Measurements from ENCODE around the gene FILIP1L. TPM values are rescaled to one million over a fixed set of nuclear protein-coding genes. Genes with fewer than 3 reads are reported as not detected.

The FILIP1L gene
- polyA plus RNA-seq, 3 donors: 0.13 to 0.40 (median 0.25) TPM

DNA sequence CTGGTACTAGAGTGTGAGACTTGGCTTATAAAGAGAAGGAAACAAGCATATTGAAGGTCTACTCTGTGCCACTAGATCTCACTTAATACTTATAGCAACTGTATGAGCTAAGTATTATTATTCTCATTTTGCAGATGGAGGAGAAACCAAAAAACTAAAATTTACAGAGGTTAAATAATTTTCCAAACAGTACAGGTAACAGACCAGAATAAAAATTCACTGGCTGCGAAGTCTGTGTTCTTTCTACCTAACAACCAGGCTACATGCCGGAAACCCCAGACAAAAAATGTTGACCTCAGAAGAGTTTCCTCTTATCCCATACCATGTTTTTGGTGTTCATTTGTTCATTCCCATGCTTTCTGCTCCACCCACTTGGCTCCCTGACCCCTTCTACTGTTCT, 250.0 kb downstream of the FILIP1L start:
- H3K27me3 ChIP-seq (ENCODE audit: control insufficient read depth in 2 of 2, insufficient read depth in 2 of 2, low read length in 2 of 2): no peaks in the 10 kb centered on the region
- Mint-ChIP-seq H3K27ac (peak overlapping the region in 1 of 7 donors; percentile 15), H3K4me3 (no peak overlapping the region), H3K27me3 (ENCODE audit: low read depth in 3 of 3) (no peaks in the 10 kb centered on the region), H3K4me1 (no peaks in the 10 kb centered on the region), H3K9me3 (no peaks in the 10 kb centered on the region), H3K36me3 (no peaks in the 10 kb centered on the region)
- WGBS (ENCODE audit: insufficient coverage): 100% methylated on average over 1 of the region's 2 CpGs
- no peak for DNase-seq
- H3K4me2 ChIP-seq (replicated peaks; ENCODE audit: extremely low read depth, low read length, poor library complexity, severe bottlenecking): no peak overlapping the region
- TF ChIP-seq, protein P1, sequence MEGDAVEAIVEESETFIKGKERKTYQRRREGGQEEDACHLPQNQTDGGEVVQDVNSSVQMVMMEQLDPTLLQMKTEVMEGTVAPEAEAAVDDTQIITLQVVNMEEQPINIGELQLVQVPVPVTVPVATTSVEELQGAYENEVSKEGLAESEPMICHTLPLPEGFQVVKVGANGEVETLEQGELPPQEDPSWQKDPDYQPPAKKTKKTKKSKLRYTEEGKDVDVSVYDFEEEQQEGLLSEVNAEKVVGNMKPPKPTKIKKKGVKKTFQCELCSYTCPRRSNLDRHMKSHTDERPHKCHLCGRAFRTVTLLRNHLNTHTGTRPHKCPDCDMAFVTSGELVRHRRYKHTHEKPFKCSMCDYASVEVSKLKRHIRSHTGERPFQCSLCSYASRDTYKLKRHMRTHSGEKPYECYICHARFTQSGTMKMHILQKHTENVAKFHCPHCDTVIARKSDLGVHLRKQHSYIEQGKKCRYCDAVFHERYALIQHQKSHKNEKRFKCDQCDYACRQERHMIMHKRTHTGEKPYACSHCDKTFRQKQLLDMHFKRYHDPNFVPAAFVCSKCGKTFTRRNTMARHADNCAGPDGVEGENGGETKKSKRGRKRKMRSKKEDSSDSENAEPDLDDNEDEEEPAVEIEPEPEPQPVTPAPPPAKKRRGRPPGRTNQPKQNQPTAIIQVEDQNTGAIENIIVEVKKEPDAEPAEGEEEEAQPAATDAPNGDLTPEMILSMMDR (IDR thresholded peaks at IDR 0.05): no peak
- no peaks in the 10 kb centered on the region for H3K79me2 ChIP-seq (ENCODE audit: insufficient read depth, low read length)
- no peak overlapping the region for H3K4me3 ChIP-seq (replicated peaks in 1 of 3; ENCODE audit: low read depth in 2 of 3, low read length in 3 of 3)
- no peak overlapping the region for H3K27ac ChIP-seq (ENCODE audit: low read depth in 1 of 2, low read length in 2 of 2)
- no peak overlapping the region for H3K9ac ChIP-seq (ENCODE audit: insufficient read depth, low read length, poor library complexity, severe bottlenecking)
- H4K20me1 ChIP-seq (ENCODE audit: insufficient read depth, low read length): no peaks in the 10 kb centered on the region
- no peaks in the 10 kb centered on the region for H3K36me3 ChIP-seq (replicated peaks in 1 of 2; ENCODE audit: control insufficient read depth in 1 of 2, insufficient read depth in 2 of 2, low read length in 2 of 2)
- no peaks in the 10 kb centered on the region for H3K4me1 ChIP-seq (ENCODE audit: control insufficient read depth in 1 of 2, insufficient read depth in 2 of 2, low read length in 2 of 2)
- no peaks in the 10 kb centered on the region for H3K9me3 ChIP-seq (replicated peaks in 1 of 2; ENCODE audit: control insufficient read depth in 1 of 2, insufficient read depth in 1 of 2, low read length in 2 of 2)
- no peak overlapping the region for H2AFZ ChIP-seq (ENCODE audit: insufficient read depth, low read depth, low read length, poor library complexity, severe bottlenecking)
- intact Hi-C loops (cut with micrococcal nuclease): no loop called here

DNA sequence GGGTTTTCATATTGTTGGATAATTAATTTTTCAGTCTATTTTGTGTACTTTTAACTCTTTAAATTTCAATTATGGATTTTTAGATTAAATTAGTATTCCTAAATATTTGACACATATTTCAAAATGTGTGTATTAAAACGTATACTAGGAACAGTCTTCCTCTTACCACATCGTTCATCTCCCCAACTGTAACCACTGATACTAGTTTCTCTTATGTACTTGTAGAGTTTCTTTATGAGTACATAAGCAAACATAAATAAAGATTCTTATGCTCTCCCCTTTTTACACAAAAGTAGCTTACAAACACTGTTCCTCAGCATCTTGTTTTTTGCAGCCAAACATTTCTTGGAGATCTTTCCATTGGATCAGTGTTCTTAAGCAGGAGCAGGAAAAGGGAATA, 250.7 kb downstream of the FILIP1L start:
- no peaks in the 10 kb centered on the region for H3K36me3 ChIP-seq (replicated peaks in 1 of 2; ENCODE audit: control insufficient read depth in 1 of 2, insufficient read depth in 2 of 2, low read length in 2 of 2)
- no peak overlapping the region for H3K27ac ChIP-seq (ENCODE audit: low read depth in 1 of 2, low read length in 2 of 2)
- Mint-ChIP-seq H3K4me1 (no peaks in the 10 kb centered on the region), H3K4me3 (no peak overlapping the region), H3K27me3 (ENCODE audit: low read depth in 3 of 3) (no peaks in the 10 kb centered on the region), H3K9me3 (no peaks in the 10 kb centered on the region), H3K36me3 (no peaks in the 10 kb centered on the region), H3K27ac (no peak overlapping the region)
- H3K4me1 ChIP-seq (ENCODE audit: control insufficient read depth in 1 of 2, insufficient read depth in 2 of 2, low read length in 2 of 2): no peaks in the 10 kb centered on the region
- H2AFZ ChIP-seq (ENCODE audit: insufficient read depth, low read depth, low read length, poor library complexity, severe bottlenecking): no peak overlapping the region
- H3K4me3 ChIP-seq (replicated peaks in 1 of 3; ENCODE audit: low read depth in 2 of 3, low read length in 3 of 3): no peak overlapping the region
- H3K27me3 ChIP-seq (ENCODE audit: control insufficient read depth in 2 of 2, insufficient read depth in 2 of 2, low read length in 2 of 2): no peaks in the 10 kb centered on the region
- intact Hi-C loops (cut with micrococcal nuclease): no loop called here
- H4K20me1 ChIP-seq (ENCODE audit: insufficient read depth, low read length): no peaks in the 10 kb centered on the region
- no CpG with 5 or more reads among the region's 2 CpGs for WGBS (ENCODE audit: insufficient coverage)
- no peak overlapping the region for H3K4me2 ChIP-seq (replicated peaks; ENCODE audit: extremely low read depth, low read length, poor library complexity, severe bottlenecking)
- TF ChIP-seq, protein P1 (IDR thresholded peaks at IDR 0.05): no peak
- no peak overlapping the region for H3K9ac ChIP-seq (ENCODE audit: insufficient read depth, low read length, poor library complexity, severe bottlenecking)
- H3K9me3 ChIP-seq (replicated peaks in 1 of 2; ENCODE audit: control insufficient read depth in 1 of 2, insufficient read depth in 1 of 2, low read length in 2 of 2): no peaks in the 10 kb centered on the region
- no peak for DNase-seq
- no peaks in the 10 kb centered on the region for H3K79me2 ChIP-seq (ENCODE audit: insufficient read depth, low read length)

Data from CD14-positive monocyte (primary cell).